Endothelial cell of coronary artery (primary cell): ENCODE data around the gene PABPN1. TPM values are rescaled to one million over a fixed set of nuclear protein-coding genes. Genes with fewer than 3 reads are reported as not detected.

Source experiments
- total RNA-seq: library from RNA; depleted of rRNA; stranded (reverse); fragments of >200 nt; gene quantifications from 2 replicates; pipeline ENCODE4 v1.2.3, GENCODE V29; 2014

The PABPN1 gene
- 83.3 and 103 TPM in 2 replicates for total RNA-seq

GRCh38 chr14:23320584-23321571 lies at the start of gene PABPN1:
Gene PABPN1, plus strand, starts transcription at chr14:23321457. Its CDS starts 13 bp downstream, at chr14:23321470.

GRCh38 chr14:23286020-23286901 lies 35.0 kb upstream of the PABPN1 start, which contains the start of gene HOMEZ:
Gene HOMEZ, minus strand, starts transcription at chr14:23286132. Its CDS starts 180 bp downstream, at chr14:23285952.

GRCh38 chr14:23302290-23303225 lies 18.7 kb upstream of the PABPN1 start, which contains the start of gene PPP1R3E:
Gene PPP1R3E, minus strand, starts transcription at chr14:23302859. Its CDS starts 283 bp downstream, at chr14:23302576.

GRCh38 chr14:23306412-23307145 lies 14.7 kb upstream of the PABPN1 start, which contains the start of gene BCL2L2:
Gene BCL2L2, plus strand, starts transcription at chr14:23306833. Its CDS starts 935 bp downstream, at chr14:23307768.

GRCh38 chr14:23352506-23353432 lies 31.5 kb downstream of the PABPN1 start, which contains the start of gene SLC22A17:
Gene SLC22A17, minus strand, starts transcription at chr14:23352887.

GRCh38 chr14:23365036-23365731 lies 43.9 kb downstream of the PABPN1 start, which contains the start of gene EFS:
Gene EFS, minus strand, starts transcription at chr14:23365172. Its CDS starts 147 bp downstream, at chr14:23365025.

GRCh38 chr14:23372509-23372908 lies 51.3 kb downstream of the PABPN1 start, which contains the start of gene IL25:
Gene IL25, plus strand, starts transcription at chr14:23372809.

Other genes starting within 250 kb of the PABPN1 start
- gene ACIN1, start 226.3 kb upstream of the PABPN1 start, total RNA-seq: 83.1 and 91.2 TPM in 2 replicates
- 57.6 and 64.3 TPM in 2 replicates for gene C14orf119, start 226.0 kb upstream of the PABPN1 start, total RNA-seq
- not detected in 2 replicates for gene CIROP, start 216.5 kb upstream of the PABPN1 start, total RNA-seq
- gene CEBPE, start 202.2 kb upstream of the PABPN1 start, total RNA-seq: not detected in 2 replicates
- 0.63 TPM in 1 of 2 replicates, not detected in the other for gene SLC7A8, start 137.8 kb upstream of the PABPN1 start, total RNA-seq
- not detected in 2 replicates for gene RNF212B, start 83.5 kb upstream of the PABPN1 start, total RNA-seq
- gene HOMEZ, start 35.3 kb upstream of the PABPN1 start, total RNA-seq: 3.3 and 4.0 TPM in 2 replicates
- gene PPP1R3E, start 18.6 kb upstream of the PABPN1 start, total RNA-seq: 1.3 and 1.9 TPM in 2 replicates
- gene BCL2L2, start 14.6 kb upstream of the PABPN1 start, total RNA-seq: 12.1 and 14.6 TPM in 2 replicates
- 1.1 and 8.5 TPM in 2 replicates for gene SLC22A17, start 31.4 kb downstream of the PABPN1 start, total RNA-seq
- 0.94 TPM in 1 of 2 replicates, not detected in the other for gene EFS, start 43.7 kb downstream of the PABPN1 start, total RNA-seq
- gene IL25, start 51.4 kb downstream of the PABPN1 start, total RNA-seq: not detected in 2 replicates
- not detected in 2 replicates for gene CMTM5, start 55.6 kb downstream of the PABPN1 start, total RNA-seq
- gene MYH6, start 86.8 kb downstream of the PABPN1 start, total RNA-seq: not detected in 2 replicates
- not detected in 2 replicates for gene MYH7, start 114.2 kb downstream of the PABPN1 start, total RNA-seq
- 56.5 and 56.8 TPM in 2 replicates for gene NGDN, start 148.2 kb downstream of the PABPN1 start, total RNA-seq
- 0.27 and 0.38 TPM in 2 replicates for gene ZFHX2, start 230.3 kb downstream of the PABPN1 start, total RNA-seq
- 7.9 and 15.7 TPM in 2 replicates for gene THTPA, start 234.8 kb downstream of the PABPN1 start, total RNA-seq
- gene AP1G2, start 246.3 kb downstream of the PABPN1 start, total RNA-seq: 4.9 and 13.3 TPM in 2 replicates